Dendritic cell treated with granulocyte-macrophage colony-stimulating factor and Interleukin-4, amounts not matched to agents 40 ng/mL and 50 ng/mL, for 4 days (primary cell): ENCODE data around the gene TTYH2.
"Not testable (repeated sequence)": the region's sequence is repeated elsewhere in the genome, so short reads cannot be mapped to it uniquely, and the experiment has no call there.

Experiments
- H3K27ac Mint-ChIP-seq: one replicate; pipeline ENCODE4 v1.8.0; 2022; ENCODE audit warnings: mild to moderate bottlenecking, mixed read lengths
- H3K27me3 Mint-ChIP-seq: one replicate; pipeline ENCODE4 v1.8.0; 2022; ENCODE audit warnings: mild to moderate bottlenecking, mixed read lengths
- H3K36me3 Mint-ChIP-seq: one replicate; pipeline ENCODE4 v1.8.0; 2022; ENCODE audit warnings: low read depth, mixed read lengths
- H3K4me1 Mint-ChIP-seq: one replicate; pipeline ENCODE4 v1.8.0; 2022; ENCODE audit warnings: low read depth, mixed read lengths
- H3K4me3 Mint-ChIP-seq: one replicate; pipeline ENCODE4 v1.8.0; 2022; ENCODE audit warnings: mild to moderate bottlenecking, moderate library complexity, mixed read lengths
- H3K9me3 Mint-ChIP-seq: one replicate; pipeline ENCODE4 v1.8.0; 2022; ENCODE audit warnings: mixed read lengths
- intact Hi-C: fragments of 100-400 bp; cut with micrococcal nuclease; formaldehyde crosslinking; loops from one replicate; pipeline ENCODE4 v1.15.0; 2022

Gene TTYH2

GRCh38 chr17:74277935-74278334 is 64.6 kb downstream of the TTYH2 start:
- Mint-ChIP-seq H3K27me3 (peaks cover 38% of the 10 kb centered on the region), H3K27ac (no peak overlapping the region), H3K9me3 (no peaks in the 10 kb centered on the region), H3K4me3 (no peak overlapping the region), H3K4me1 (peaks cover 69% of the 10 kb centered on the region), H3K36me3 (no peaks in the 10 kb centered on the region)
- intact Hi-C loops, result no loop called here

- H3K27ac Mint-ChIP-seq, result peak overlapping the region; percentile 67
- not testable (repeated sequence) for H3K9me3 Mint-ChIP-seq, H3K4me3 Mint-ChIP-seq, H3K36me3 Mint-ChIP-seq
- peaks cover 61% of the 10 kb centered on the region for H3K4me1 Mint-ChIP-seq
- H3K27me3 Mint-ChIP-seq, result peaks cover 23% of the 10 kb centered on the region
- intact Hi-C loops, result loop anchor here (5.0 kb wide), 1 partner anchor 67 kb away; the partner anchor contains the start of gene TTYH2
Observed at GRCh38 chr17:74279617-74280016, 66.2 kb downstream of the TTYH2 start.

GRCh38 chr17:74280093-74280513 is 66.7 kb downstream of the TTYH2 start:
- peak overlapping the region; percentile 67 for H3K27ac Mint-ChIP-seq
- H3K4me3 Mint-ChIP-seq, result no peak overlapping the region
- peaks cover 61% of the 10 kb centered on the region for H3K4me1 Mint-ChIP-seq
- H3K27me3 Mint-ChIP-seq, result peaks cover 24% of the 10 kb centered on the region
- intact Hi-C loops, result loop anchor here (5.0 kb wide), 1 partner anchor 68 kb away; the partner anchor contains the start of gene TTYH2
- H3K36me3 Mint-ChIP-seq, result no peaks in the 10 kb centered on the region
- H3K9me3 Mint-ChIP-seq, result no peaks in the 10 kb centered on the region

GRCh38 chr17:74281799-74282198 is 68.4 kb downstream of the TTYH2 start:
- Mint-ChIP-seq H3K9me3 (no peaks in the 10 kb centered on the region), H3K36me3 (no peaks in the 10 kb centered on the region), H3K27me3 (peaks cover 11% of the 10 kb centered on the region), H3K27ac (no peak overlapping the region), H3K4me3 (no peak overlapping the region), H3K4me1 (peaks cover 51% of the 10 kb centered on the region)
- intact Hi-C loops, result loop anchor here (5.0 kb wide), 1 partner anchor 69 kb away; the partner anchor contains the start of gene TTYH2

GRCh38 chr17:74282274-74282586 is 68.9 kb downstream of the TTYH2 start:
- H3K36me3 Mint-ChIP-seq, result not testable (repeated sequence)

GRCh38 chr17:74282587-74283370 is 69.4 kb downstream of the TTYH2 start:
- Mint-ChIP-seq H3K27me3 (peaks cover 10% of the 10 kb centered on the region), H3K4me1 (peaks cover 46% of the 10 kb centered on the region), H3K36me3 (no peaks in the 10 kb centered on the region), H3K27ac (peak overlapping the region; percentile 83), H3K9me3 (no peaks in the 10 kb centered on the region), H3K4me3 (no peak overlapping the region)
- intact Hi-C loops, result loop anchor here (5.0 kb wide), 1 partner anchor 70 kb away; the partner anchor contains the start of gene TTYH2

More at GRCh38 chr17:74282274-74282586, 68.9 kb downstream of the TTYH2 start:
- H3K27ac Mint-ChIP-seq, result peak overlapping the region; percentile 83
- intact Hi-C loops, result loop anchor here (5.0 kb wide), 1 partner anchor 70 kb away; the partner anchor contains the start of gene TTYH2
- H3K27me3 Mint-ChIP-seq, result peaks cover 10% of the 10 kb centered on the region
- not testable (repeated sequence) for H3K4me3 Mint-ChIP-seq, H3K9me3 Mint-ChIP-seq
- peaks cover 50% of the 10 kb centered on the region for H3K4me1 Mint-ChIP-seq

GRCh38 chr17:74283371-74283673 is 70.0 kb downstream of the TTYH2 start:
- H3K4me1 Mint-ChIP-seq, result peaks cover 47% of the 10 kb centered on the region
- peaks cover 10% of the 10 kb centered on the region for H3K27me3 Mint-ChIP-seq
- H3K36me3 Mint-ChIP-seq, result no peaks in the 10 kb centered on the region
- no peak overlapping the region for H3K4me3 Mint-ChIP-seq
- no peaks in the 10 kb centered on the region for H3K9me3 Mint-ChIP-seq
- peak overlapping the region; percentile 83 for H3K27ac Mint-ChIP-seq
- intact Hi-C loops, result loop anchor here (5.0 kb wide), 1 partner anchor 71 kb away; the partner anchor contains the start of gene TTYH2

- Mint-ChIP-seq H3K27me3 (peaks cover 13% of the 10 kb centered on the region), H3K9me3 (no peaks in the 10 kb centered on the region), H3K27ac (no peak overlapping the region), H3K36me3 (no peaks in the 10 kb centered on the region), H3K4me1 (peaks cover 49% of the 10 kb centered on the region), H3K4me3 (no peak overlapping the region)
- intact Hi-C loops, result no loop called here
Observed at GRCh38 chr17:74287031-74287602, 73.7 kb downstream of the TTYH2 start.

GRCh38 chr17:74288785-74289184 is 75.4 kb downstream of the TTYH2 start:
- Mint-ChIP-seq H3K9me3 (no peaks in the 10 kb centered on the region), H3K4me3 (no peak overlapping the region), H3K27me3 (peaks cover 13% of the 10 kb centered on the region), H3K36me3 (no peaks in the 10 kb centered on the region), H3K4me1 (peaks cover 36% of the 10 kb centered on the region), H3K27ac (peak overlapping the region; percentile 54)
- intact Hi-C loops, result no loop called here

- H3K4me3 Mint-ChIP-seq, result no peak overlapping the region
- peaks cover 34% of the 10 kb centered on the region for H3K4me1 Mint-ChIP-seq
- H3K27ac Mint-ChIP-seq, result peak overlapping the region; percentile 54
- intact Hi-C loops, result no loop called here
- no peaks in the 10 kb centered on the region for H3K36me3 Mint-ChIP-seq
- H3K27me3 Mint-ChIP-seq, result peaks cover 10% of the 10 kb centered on the region
- H3K9me3 Mint-ChIP-seq, result no peaks in the 10 kb centered on the region
Observed at GRCh38 chr17:74289688-74290087, 76.3 kb downstream of the TTYH2 start.

GRCh38 chr17:74290340-74290739 is 77.0 kb downstream of the TTYH2 start:
- no peak overlapping the region for H3K4me3 Mint-ChIP-seq
- intact Hi-C loops, result no loop called here
- H3K9me3 Mint-ChIP-seq, result no peaks in the 10 kb centered on the region
- H3K4me1 Mint-ChIP-seq, result peaks cover 29% of the 10 kb centered on the region
- peaks cover 5% of the 10 kb centered on the region for H3K27me3 Mint-ChIP-seq
- H3K36me3 Mint-ChIP-seq, result no peaks in the 10 kb centered on the region
- H3K27ac Mint-ChIP-seq, result peak overlapping the region; percentile 54

GRCh38 chr17:74292495-74292894 is 79.1 kb downstream of the TTYH2 start:
- Mint-ChIP-seq H3K36me3 (no peaks in the 10 kb centered on the region), H3K27me3 (peaks cover 4% of the 10 kb centered on the region), H3K9me3 (no peaks in the 10 kb centered on the region), H3K4me3 (no peak overlapping the region), H3K27ac (no peak overlapping the region), H3K4me1 (peaks cover 32% of the 10 kb centered on the region)
- intact Hi-C loops, result no loop called here

GRCh38 chr17:74295625-74296547 is 82.5 kb downstream of the TTYH2 start:
- intact Hi-C loops, result loop anchor here (1.0 kb wide), 1 partner anchor 86 kb away; no protein-coding TSS in a partner anchor
- Mint-ChIP-seq H3K9me3 (no peaks in the 10 kb centered on the region), H3K36me3 (no peaks in the 10 kb centered on the region), H3K4me1 (peaks cover 15% of the 10 kb centered on the region), H3K4me3 (no peak overlapping the region), H3K27me3 (peaks cover 15% of the 10 kb centered on the region), H3K27ac (no peak overlapping the region)
